Activated naive CD4-positive, alpha-beta T cell (primary cell): Measurements from ENCODE around the gene IDH3G.
A peak's percentile ranks its signal among the peaks of the same experiment; 100 is the strongest.

Experiments used
- DNase-seq, 4 experiments: peaks; one replicate each; lab custom pipeline; 2025; lab: John Stamatoyannopoulos, UW

Gene IDH3G

DNA sequence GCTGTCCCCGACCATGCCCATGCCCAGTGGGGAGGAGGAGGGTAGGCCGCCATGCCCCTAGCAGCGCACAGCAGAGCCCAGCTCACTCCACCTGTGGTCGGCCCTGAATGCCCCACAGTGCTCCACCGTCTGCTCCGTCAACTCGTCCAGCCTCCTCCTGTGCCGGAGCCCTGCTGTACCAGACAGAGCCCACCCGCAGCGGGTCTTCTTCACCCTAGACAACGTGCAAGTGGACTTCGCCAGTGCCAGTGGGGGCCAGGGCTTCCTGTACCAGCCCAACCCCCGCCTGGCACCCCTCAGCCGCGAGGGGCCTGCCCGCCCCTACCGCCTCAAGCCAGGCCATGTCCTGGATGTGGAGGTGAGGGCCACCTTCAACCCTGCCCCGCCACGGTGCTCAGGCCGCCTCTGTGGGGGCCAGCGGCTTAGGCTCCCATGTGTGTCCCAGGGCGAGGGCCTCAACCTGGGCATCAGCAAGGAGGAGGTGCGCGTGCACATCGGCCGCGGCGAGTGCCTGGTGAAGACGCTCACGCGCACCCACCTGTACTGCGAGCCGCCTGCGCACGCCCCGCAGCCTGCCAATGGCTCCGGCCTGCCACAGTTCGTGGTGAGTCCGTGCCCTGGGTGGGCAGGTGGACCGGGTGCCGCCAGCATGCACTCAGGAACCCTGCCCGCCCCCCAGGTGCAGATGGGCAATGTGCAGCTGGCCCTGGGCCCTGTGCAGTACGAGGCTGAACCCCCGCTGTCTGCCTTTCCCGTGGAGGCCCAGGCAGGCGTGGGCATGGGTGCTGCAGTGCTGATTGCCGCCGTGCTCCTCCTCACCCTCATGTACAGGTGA is 20.2 kb downstream of the IDH3G start:
- no peak for DNase-seq

DNA sequence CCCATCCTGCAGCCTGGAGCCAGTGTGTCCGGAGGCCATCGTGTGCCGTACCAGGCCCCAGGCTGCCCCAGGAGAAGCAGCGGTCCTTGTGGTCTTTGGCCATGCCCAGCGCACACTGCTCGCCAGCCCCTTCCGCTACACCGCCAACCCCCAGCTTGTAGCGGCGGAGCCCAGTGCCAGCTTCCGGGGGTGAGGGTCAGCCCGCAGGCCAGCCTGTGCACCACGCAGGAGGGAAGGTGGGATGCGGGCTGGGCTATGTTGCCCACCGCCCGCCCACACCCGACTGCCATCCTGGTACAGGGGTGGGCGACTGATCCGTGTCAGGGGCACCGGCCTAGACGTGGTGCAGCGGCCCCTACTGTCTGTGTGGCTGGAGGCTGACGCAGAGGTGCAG is 21.0 kb downstream of the IDH3G start:
- DNase-seq = no peak

DNA sequence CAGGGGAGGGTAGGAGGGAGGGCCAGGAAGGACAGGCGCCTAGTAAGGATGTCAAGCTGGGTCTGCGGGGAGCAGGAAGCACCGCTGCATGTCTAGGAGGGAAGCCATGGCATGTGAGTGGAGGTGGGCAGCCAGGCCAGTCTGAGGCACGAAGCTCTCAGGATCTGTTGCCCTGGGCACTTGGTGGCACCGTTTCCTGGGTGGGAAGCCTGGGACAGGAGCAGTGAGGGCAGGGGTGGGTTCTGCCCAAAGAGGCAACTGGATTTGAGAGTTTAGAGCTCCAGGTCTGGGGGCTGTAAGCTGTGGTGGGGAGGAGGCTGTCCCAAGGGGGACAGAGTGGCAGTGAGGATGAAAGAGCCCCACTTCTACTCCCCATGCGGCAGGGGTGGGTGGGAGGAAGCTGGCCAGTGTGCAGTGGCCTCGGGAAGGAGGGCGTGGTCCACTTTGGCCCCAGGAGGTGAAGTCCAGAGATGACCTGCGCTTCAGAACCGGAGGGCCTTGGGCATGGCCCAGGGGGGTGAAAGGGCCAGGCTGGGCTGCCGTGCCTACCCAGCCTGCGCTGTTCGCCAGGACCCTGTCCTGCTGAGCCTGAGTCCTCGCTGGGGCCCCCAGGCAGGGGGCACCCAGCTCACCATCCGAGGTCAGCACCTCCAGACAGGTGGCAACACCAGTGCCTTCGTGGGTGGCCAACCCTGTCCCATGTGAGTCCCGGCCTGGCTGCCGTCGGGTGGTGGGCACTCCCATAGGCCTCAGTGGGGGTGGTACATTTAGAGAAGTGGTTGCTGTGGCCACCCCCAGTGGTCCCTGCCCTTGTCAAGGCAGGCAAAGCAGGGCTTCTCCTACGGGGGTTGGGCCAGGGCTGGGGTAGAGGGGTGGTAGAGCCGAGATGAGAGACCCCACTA is 21.6 kb downstream of the IDH3G start:
- DNase-seq = no peak

DNA sequence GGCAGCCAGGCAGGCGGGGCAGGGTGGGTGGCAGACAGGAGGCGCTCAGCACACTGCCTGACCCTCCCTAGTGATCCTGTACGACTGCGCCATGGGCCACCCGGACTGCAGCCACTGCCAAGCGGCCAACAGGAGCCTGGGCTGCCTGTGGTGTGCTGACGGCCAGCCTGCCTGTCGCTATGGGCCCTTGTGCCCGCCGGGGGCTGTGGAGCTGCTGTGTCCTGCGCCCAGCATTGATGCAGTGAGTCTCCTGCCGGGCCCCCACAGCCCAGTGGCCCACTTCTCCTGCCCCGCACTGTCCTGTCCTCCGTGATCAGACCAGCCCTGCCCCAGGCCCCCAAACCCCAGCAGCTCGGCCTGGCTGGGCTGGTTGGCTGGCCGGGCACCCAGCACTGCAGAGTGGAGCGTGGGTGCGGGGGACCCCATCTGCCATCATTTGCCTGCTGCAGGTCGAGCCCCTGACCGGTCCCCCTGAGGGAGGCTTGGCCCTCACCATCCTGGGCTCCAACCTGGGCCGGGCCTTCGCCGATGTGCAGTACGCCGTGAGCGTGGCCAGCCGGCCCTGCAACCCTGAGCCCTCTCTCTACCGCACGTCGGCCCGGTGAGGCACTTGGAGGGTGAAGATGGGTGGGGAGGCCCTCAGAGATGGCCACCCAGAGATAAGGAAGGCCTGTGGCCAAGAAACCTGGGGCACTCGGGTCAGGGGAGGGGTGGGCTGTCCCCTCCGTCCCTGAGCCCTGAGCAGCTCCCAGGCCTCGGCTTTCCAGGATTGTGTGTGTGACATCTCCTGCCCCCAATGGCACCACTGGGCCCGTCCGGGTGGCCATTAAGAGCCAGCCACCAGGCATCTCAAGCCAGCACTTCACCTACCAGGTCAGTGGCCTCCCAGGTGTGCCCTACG is 22.5 kb downstream of the IDH3G start:
- DNase-seq = no peak

DNA sequence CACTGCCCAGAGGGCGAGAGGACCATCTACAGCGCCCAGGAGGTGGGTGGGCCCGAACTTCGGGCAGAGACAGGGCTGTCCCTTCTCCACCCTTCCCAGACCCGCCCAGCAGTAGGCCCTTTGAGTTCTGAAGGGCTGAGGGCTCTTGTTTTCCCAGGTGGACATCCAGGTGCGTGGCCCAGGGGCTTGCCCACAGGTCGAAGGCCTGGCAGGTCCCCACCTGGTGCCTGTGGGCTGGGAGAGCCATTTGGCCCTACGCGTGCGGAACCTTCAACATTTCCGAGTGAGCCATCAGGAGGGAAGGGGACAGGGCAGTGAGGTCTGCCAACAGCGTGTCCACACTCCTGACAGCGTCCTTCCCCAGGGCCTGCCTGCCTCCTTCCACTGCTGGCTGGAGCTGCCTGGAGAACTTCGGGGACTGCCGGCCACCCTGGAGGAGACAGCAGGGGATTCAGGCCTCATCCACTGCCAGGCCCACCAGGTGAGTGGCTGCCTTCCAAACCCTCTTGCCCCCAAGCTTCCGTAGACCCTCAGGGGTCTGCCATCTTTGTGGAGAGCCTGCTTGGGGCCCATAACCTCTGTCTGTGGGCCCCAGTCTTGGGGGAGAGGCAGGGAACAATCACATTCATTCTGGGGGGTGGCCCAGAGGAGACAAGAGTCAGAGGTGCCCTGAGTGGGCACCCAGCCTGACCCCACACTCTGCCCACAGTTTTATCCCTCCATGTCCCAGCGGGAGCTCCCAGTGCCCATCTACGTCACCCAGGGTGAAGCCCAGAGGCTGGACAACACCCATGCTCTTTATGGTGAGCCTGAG is 23.4 kb downstream of the IDH3G start:
- DNase-seq = no peak

DNA sequence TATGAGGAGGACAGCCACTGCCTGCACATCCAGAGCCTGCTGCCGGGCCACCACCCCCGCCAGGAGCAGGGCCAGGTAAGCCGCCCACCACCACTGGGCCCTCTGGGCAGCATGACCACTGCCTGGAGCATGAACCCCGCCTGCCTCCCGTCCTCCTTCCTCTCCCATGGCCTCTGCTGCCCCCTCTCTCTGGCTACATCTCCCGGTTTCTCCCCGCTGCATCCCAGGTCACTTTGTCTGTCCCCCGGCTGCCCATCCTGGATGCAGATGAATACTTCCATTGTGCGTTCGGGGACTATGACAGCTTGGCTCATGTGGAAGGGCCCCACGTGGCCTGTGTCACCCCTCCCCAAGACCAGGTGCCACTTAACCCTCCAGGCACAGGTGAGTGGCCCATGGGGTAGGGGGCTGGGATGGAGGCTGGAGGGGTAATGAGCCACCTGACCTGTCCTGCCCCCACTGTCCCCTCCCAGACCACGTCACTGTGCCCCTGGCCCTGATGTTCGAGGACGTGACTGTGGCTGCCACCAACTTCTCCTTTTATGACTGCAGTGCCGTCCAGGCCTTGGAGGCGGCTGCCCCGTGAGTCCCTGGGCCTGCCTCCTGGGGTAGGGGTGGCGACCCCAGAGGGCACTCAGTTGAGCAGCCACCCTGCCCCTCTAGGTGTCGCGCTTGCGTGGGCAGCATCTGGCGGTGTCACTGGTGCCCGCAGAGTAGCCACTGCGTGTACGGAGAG is 24.1 kb downstream of the IDH3G start:
- DNase-seq = no peak

DNA sequence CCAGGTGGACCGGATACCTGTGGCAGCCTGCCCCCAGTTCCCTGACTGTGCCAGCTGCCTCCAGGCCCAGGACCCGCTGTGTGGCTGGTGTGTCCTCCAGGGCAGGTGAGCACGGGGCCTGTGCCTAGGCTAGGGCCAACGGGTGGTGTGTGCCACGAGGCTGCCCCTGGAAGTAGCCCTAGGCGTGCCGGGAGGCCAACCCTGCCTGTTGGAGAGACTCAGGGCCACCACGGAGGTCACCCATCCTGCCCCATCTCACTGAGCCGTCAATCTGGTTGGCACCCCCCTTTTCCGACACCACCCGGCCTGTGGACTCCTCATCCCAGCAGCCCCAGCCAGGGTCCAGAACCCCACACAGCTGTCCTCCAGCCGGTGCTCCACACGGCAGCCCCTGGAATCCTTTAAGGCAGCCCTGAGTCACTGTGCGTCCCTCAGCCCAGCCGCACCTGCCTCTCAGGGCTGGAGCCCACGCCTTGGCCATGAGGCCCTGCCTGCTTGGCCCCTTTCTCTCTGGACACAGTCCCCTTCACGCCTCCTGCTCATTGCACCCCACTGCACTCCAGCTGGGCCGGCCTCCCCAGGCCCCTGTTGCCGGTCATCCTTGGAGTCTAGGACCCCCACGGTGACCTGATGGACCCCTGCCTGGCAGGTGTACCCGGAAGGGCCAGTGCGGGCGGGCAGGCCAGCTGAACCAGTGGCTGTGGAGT is 24.9 kb downstream of the IDH3G start:
- DNase-seq = no peak

DNA sequence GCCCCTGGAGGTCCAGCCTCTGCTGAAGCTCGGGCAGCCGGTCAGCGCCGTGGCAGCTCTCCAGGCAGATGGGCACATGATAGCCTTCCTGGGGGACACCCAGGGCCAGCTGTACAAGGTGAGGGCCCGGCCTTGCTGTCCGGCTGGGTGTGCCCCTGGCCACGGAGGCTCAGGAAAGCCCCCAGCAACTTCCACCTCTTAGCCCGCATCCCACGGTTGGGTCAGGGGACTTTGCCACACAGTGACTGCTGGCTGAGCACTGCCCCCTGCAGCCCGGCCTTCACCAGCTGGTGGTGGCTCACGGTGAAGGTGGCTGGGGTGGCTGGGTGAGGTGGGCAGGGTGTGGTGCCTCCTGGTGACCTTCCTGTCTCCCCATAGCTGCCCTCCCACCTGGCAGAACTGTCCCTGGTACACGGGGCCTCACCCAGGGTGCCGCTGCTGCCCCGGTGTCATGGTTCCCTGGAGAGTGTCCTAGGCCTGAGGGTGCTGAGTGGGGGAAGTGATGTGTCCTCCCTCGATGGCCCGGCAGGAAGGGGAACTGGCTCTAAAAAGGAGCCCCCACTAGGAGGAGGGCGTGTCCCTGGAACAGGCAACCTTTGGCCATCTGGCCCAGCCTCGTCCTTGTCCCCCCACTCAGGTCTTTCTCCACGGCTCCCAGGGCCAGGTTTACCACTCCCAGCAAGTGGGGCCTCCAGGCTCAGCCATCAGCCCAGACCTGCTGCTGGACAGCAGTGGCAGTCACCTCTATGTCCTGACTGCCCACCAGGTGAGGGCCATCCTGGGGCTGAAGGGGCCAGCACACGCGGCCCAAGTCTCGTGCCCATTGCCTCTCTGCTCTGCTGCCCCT is 25.6 kb downstream of the IDH3G start:
- no peak for DNase-seq

DNA sequence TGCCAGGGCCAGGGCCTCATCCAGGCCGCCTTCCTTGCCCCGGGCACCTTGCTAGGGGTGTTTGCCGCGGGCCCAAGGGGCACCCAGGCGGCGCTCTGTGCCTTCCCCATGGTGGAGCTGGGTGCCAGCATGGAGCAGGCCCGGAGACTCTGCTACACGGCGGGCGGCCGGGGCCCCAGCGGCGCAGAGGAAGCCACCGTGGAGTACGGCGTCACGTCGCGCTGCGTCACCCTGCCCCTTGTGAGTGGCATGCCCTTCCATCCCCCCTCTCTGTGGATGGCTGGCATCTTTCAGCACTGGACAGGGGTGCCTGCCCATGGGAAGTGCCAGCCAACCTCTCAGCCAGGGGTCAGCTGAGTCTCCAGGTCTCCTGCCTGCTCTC is 26.5 kb downstream of the IDH3G start:
- DNase-seq = no peak

DNA sequence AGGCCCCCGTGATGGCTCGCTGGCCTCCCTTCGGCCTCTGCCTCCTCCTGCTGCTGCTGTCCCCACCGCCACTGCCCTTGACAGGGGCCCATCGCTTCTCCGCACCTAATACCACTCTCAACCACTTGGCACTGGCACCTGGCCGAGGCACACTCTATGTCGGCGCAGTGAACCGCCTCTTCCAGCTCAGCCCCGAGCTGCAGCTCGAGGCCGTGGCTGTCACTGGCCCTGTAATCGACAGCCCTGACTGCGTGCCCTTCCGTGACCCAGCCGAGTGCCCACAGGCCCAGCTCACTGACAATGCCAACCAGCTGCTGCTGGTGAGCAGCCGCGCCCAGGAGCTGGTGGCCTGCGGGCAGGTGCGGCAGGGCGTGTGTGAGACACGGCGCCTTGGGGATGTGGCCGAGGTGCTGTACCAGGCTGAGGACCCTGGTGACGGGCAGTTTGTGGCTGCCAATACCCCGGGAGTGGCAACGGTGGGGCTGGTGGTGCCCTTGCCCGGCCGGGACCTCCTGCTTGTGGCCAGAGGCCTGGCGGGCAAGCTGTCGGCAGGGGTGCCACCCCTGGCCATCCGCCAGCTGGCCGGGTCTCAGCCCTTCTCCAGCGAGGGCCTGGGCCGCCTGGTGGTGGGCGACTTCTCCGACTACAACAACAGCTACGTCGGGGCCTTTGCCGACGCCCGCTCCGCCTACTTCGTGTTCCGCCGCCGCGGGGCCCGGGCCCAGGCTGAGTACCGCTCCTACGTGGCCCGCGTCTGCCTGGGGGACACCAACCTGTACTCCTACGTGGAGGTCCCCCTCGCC is 27.1 kb downstream of the IDH3G start:
- DNase-seq = no peak

DNA sequence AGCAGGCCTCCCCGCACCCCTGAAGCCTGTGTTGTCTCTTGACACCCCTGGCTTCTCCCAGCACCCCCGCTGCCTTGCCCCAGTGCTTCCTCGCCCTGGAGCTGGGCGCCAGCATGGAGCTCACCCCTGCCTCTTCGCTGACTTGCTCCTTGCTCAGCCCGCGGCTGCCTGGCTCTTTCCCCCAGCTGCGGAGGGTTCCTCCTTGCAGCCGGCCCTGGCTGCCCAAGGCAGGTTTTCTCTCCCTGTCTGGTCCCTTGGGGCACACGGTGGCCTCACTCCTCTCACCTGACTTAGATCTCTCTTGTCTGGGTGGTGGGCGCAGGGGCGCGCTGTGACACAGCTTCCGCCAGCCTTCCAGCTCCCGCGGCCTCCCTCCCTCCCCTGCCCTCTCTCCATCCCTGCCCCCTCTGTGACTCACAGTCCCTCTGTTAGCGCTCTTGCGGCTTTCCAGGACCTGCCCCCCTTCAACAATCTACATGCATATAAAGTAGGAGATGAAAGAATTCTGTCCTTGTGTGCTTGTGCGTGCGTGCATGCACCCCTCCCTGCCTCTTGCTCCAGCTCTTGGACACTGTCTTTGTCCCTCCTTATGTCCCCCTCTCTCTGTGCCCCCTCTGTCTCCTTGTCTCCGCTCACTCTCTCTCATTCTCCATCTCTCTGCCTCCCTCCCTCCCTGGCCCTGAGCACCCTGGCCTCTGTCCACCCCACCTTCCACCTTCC is 27.9 kb downstream of the IDH3G start:
- no peak for DNase-seq

DNA sequence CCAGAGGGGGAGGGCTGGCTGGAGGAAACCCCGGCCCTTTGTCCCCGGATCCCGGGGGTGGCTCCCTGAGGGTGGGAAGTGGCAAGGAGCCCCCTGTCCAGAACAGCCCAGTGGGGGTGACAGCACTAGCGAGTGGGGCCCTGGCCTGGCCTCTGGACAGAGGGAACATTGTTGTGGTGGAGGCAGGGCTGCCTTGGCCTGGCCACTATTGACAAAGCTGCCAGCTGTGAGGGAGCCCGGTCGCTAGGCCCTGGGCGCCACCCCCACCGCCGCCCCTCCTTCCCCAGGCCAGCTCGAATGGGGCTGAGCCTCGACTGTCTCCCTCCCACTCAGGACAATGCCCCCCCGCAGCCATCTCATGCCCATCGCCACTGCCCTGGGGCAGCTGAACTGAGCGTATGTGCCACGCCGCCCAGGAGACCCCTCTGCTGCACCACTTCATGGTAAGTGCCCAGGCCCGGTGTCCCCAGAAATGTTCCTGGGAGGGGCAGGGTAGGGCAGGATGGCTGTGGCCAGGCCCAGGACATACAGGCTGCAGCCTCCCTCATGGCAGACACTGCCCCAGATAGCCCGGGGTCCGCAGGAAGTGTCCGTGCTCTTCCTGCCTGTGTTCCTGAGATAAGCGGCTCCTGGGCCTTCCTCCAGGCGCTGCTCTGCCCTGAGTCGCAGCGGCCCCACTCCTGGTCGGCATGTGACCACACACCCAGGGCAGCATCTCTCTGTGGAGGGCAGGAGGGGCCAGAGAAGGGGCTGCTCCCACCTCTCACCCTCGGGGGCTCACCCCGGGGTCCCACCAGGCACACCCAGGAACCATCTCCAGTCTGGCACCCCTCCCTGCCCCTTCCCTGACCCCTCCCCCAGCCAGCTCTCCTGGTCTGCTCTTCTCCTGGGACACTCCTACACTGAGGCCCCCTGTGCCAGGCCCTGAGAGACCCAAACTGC is 28.8 kb downstream of the IDH3G start:
- no peak for DNase-seq

DNA sequence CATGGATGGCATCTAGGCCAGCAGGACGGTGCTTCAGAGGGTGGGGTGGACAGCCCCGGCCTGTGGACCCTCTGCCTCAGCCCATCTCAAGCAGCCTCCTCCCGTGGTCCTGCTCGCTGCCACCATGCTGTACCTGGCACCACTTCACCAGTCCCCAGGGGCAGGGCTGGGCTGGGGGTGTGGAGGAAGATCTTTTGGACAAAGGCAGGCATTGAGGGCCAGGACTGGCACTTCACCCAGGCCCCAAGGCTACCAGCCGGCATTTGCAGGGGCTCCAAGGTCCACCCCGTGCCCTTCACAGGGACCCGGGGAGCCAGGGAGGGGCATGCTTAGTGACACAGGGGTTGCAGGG is 29.4 kb downstream of the IDH3G start:
- no peak for DNase-seq

DNA sequence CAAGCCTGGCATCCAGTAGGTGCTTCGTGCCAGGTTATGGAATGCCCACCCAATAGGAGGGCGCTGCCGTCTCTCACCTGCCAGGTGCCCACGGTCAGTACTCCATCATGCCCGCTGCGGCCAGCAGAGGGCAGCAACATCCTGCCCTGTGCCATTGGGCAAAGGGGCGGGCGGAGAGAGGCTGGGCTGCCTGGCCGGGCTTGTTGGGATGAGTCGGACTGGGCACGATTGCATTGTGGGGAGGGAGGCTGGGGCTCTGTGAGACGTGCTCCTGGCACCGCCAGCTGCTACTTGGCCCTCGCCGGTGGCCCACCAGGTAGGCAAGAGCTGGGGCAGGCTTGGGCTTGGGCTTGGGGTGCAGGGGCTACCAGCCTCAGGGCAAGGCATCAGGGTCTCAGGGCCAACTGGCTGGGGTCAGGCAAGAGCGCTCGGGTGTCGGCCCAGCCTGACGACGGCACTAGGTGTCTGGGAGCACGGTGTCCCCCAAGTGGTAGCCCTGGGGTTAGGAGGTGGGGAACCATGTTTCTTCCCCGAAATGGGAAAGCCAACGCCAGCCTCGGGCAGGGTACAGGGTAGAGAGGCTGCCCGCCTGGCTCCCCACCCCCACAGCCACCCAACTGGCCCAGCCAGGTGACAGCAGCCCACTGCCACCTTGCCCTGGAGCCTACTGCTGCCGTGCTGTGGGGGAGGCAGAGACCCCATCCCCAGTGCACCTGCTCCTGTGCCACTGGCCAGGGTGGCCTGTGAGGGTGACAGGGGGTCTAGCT is 30.0 kb downstream of the IDH3G start, which contains the start of gene PLXNB3:
Gene PLXNB3 (plus strand): TSS at position 261 of the 767 bp plus-strand sequence. CDS start 1,287 bp downstream, outside the sequence.
- peak; percentile 12 to 74 (median 49) for DNase-seq

DNA sequence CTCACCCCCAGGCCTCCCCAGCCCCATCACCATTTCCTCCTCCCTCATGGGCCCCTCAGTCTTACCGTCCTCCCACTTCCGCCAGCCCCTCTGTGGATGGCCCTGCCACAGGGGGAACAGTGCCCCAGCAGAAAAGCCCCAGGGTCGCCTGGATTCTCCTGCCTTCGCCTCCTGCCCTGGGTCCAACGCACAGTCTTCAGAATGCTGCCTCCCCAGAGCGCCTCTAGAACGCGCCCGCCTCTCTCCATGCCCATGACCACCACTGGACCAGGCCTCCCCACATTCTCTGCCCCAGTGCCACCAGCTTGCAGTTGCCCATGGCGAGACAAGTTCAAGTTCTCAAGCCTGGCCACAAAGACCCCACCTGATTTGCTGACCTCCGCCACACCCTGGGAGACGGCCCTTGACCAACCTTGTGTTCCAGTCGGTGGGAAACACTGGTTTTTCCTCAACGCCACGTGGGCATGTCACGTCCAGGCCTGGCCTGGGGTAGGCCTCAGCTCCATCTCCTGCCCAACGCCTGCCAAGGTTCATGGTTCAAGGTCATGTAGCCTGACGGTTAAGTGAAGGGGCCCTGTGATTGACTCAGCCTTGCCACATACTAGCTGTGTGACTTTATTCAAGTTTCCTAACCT is 30.8 kb downstream of the IDH3G start:
- DNase-seq = no peak
